Endothelial cell of umbilical vein (primary cell): Measurements from ENCODE around the gene SAP30L. TPM values are rescaled to one million over a fixed set of nuclear protein-coding genes. Genes with fewer than 3 reads are reported as not detected.

ENCODE experiments used
- BruUV-seq: library from RNA; stranded (reverse); fragments of 400-500 nt; replicated peaks from 2 replicates; lab custom pipeline; 2021; lab: Mats Ljungman, UMichigan
- CTCF ChIA-PET: fragments of 300-600, 350-600 bp; sonication (Branson Sonifier 250); formaldehyde crosslinking; loops from one replicate; lab custom pipeline; 2021; ENCODE audit warnings: antibody characterized with exemption, inconsistent platforms; lab: Charles Lee
- POLR2A ChIA-PET: fragments of 300-600, 350-600 bp; sonication (Branson Sonifier 250); formaldehyde crosslinking; loops from one replicate; lab custom pipeline; 2021; ENCODE audit warnings: antibody characterized with exemption, inconsistent platforms; lab: Charles Lee
- DNase-seq: peaks from one replicate; pipeline ENCODE4 v3.0.0-alpha.2; 2011; ENCODE audit warnings: low read depth, low spot score
- FAIRE-seq: peaks from 2 replicates; lab custom pipeline; 2011; peaks lifted over from hg19 to GRCh38; lab: Jason Lieb, UNC
- H2AFZ ChIP-seq: 2 replicates; pipeline ENCODE4 v1.6.0; 2012; ENCODE audit warnings: low read depth, low read length, control low read depth, inconsistent platforms
- H3K27ac ChIP-seq: 2 replicates; pipeline ENCODE4 v1.5.1; 2011; ENCODE audit warnings: low read depth, mild to moderate bottlenecking, control low read depth, low read length, moderate library complexity; ENCODE audit not compliant: insufficient read depth
- H3K27me3 ChIP-seq, 2 experiments: 2 replicates each; pipeline versions ENCODE4 v1.6.0 to v1.6.1; 2011; ENCODE audit warnings: low read length in 2 of 2, mixed read lengths in 1 of 2; ENCODE audit not compliant: control insufficient read depth in 2 of 2, insufficient read depth in 2 of 2
- H3K36me3 ChIP-seq, 2 experiments: 2 replicates in 1 of 2; 3 replicates in 1 of 2; pipeline ENCODE4 v1.5.1; 2011; ENCODE audit warnings: low read length in 2 of 2, mild to moderate bottlenecking in 1 of 2, moderate library complexity in 1 of 2; ENCODE audit not compliant: control insufficient read depth in 2 of 2, insufficient read depth in 2 of 2; ENCODE audit errors: extremely low read depth in 1 of 2
- H3K4me1 ChIP-seq: 3 replicates; pipeline ENCODE4 v1.5.1; 2011; ENCODE audit warnings: mild to moderate bottlenecking, low read length; ENCODE audit not compliant: control insufficient read depth, insufficient read depth; ENCODE audit errors: extremely low read depth
- H3K4me2 ChIP-seq: 2 replicates; pipeline ENCODE4 v1.6.1; 2011; ENCODE audit warnings: low read length, control low read depth, mixed read lengths; ENCODE audit not compliant: insufficient read depth
- H3K4me3 ChIP-seq, 3 experiments: fragments of 200-600 bp in 1 of 3; sonication (generic), shearing (Covaris generic) in 1 of 3; replicated peaks in 1 of 3; 2 replicates each; pipeline ENCODE4 v1.5.1; 2011 to 2016; ENCODE audit warnings: control low read depth in 3 of 3, low read length in 3 of 3, mild to moderate bottlenecking in 2 of 3, inconsistent platforms in 1 of 3, low read depth in 1 of 3, moderate library complexity in 1 of 3; ENCODE audit not compliant: insufficient read depth in 1 of 3
- H3K79me2 ChIP-seq: 2 replicates; pipeline ENCODE4 v1.6.0; 2012; ENCODE audit warnings: low read length, inconsistent platforms; ENCODE audit not compliant: control insufficient read depth, insufficient read depth
- H3K9ac ChIP-seq: replicated peaks from 2 replicates; pipeline ENCODE3; 2011; ENCODE audit warnings: low read length, control low read depth; ENCODE audit not compliant: insufficient read depth; ENCODE audit errors: extremely low read depth
- H3K9me1 ChIP-seq: replicated peaks from 3 replicates; pipeline ENCODE4 v1.6.0; 2011; ENCODE audit warnings: mild to moderate bottlenecking, low read length; ENCODE audit not compliant: control insufficient read depth, insufficient read depth; ENCODE audit errors: extremely low read depth
- H3K9me3 ChIP-seq: replicated peaks from 2 replicates; pipeline ENCODE4 v1.5.1; 2012; ENCODE audit warnings: low read length, inconsistent platforms; ENCODE audit not compliant: control insufficient read depth, insufficient read depth
- H4K20me1 ChIP-seq: replicated peaks from 2 replicates; pipeline ENCODE3; 2011; ENCODE audit warnings: mild to moderate bottlenecking, low read length; ENCODE audit not compliant: control insufficient read depth, insufficient read depth; ENCODE audit errors: extremely low read depth
- EZH2 ChIP-seq: IDR thresholded peaks from 2 replicates; pipeline ENCODE4 v1.6.1; 2012; ENCODE audit warnings: borderline replicate concordance, low read depth, mild to moderate bottlenecking, moderate library complexity, low read length, inconsistent platforms; ENCODE audit not compliant: severe bottlenecking
- FOS ChIP-seq: IDR thresholded peaks from 2 replicates; pipeline ENCODE4 v1.6.1; 2011; ENCODE audit warnings: mild to moderate bottlenecking, low read length, moderate library complexity, borderline replicate concordance; ENCODE audit not compliant: insufficient read depth
- GATA2 ChIP-seq: IDR thresholded peaks from 2 replicates; pipeline ENCODE4 v1.7.0; 2011; ENCODE audit warnings: low read depth, mild to moderate bottlenecking, moderate library complexity, mixed read lengths, low read length; ENCODE audit not compliant: insufficient read length, insufficient read depth
- JUN ChIP-seq: IDR thresholded peaks from 2 replicates; pipeline ENCODE4 v1.6.1; 2011; ENCODE audit warnings: borderline replicate concordance, low read depth; ENCODE audit not compliant: insufficient read length, insufficient read depth
- MYC ChIP-seq: IDR thresholded peaks from one replicate; pipeline ENCODE4 v1.6.1; 2011; ENCODE audit warnings: mild to moderate bottlenecking, low read depth, low read length
- POLR2A ChIP-seq: IDR thresholded peaks from 2 replicates; pipeline ENCODE4 v1.6.1; 2012; ENCODE audit warnings: low read depth, mild to moderate bottlenecking, control low read depth, low read length
- POLR2AphosphoS5 ChIP-seq: IDR thresholded peaks from 2 replicates; pipeline ENCODE4 v1.6.1; 2012; ENCODE audit warnings: low read depth, mild to moderate bottlenecking, control low read depth, low read length, moderate library complexity; ENCODE audit not compliant: insufficient read depth
- dilution Hi-C: fragments of 300-500 bp; cut with MboI; formaldehyde crosslinking; loops from one replicate; pipeline ENCODE4 v1.15.0; 2019; ENCODE audit warnings: low sequenced_read_pairs; ENCODE audit not compliant: extremely low pct_ligation_motif_present
- intact Hi-C: fragments of 100-400 bp; cut with micrococcal nuclease; formaldehyde crosslinking; loops from one replicate; pipeline ENCODE4 v1.10.0; 2022
- polyA plus RNA-seq, 4 experiments: library from polyadenylated mRNA; depleted of rRNA in 3 of 4; stranded (reverse) in 3 of 4; unstranded in 1 of 4; fragments of >200 nt; gene quantifications; 2 replicates each; pipeline versions ENCODE4 v1.2.1 to v1.2.3, GENCODE V29; 2011 to 2012; ENCODE audit warnings: missing spikeins in 1 of 4
- total RNA-seq: library from RNA; stranded (reverse); gene quantifications from 2 replicates; pipeline ENCODE4 v1.2.3, GENCODE V29; 2021
- TF ChIP-seq, protein P1 (sequence below): IDR thresholded peaks from 2 replicates; pipeline ENCODE4 v1.6.1; 2011; ENCODE audit not compliant: insufficient read depth, insufficient read length
- TF ChIP-seq, protein P2 (sequence below), 2 donors: IDR thresholded peaks; 1 replicate in 1 of 2; 2 replicates in 1 of 2; pipeline ENCODE4 v1.5.1; 2011; ENCODE audit warnings: low read length in 2 of 2, mild to moderate bottlenecking in 2 of 2, moderate library complexity in 2 of 2, control low read depth in 1 of 2, inconsistent platforms in 1 of 2, low read depth in 1 of 2; ENCODE audit not compliant: insufficient read depth in 1 of 2; ENCODE audit errors: extremely low read depth in 1 of 2

Gene SAP30L
- total and polyA plus RNA-seq, 2 donors (not counting 3 experiments of a cell fraction or from before 2014, with no cell fraction given): 18.1 to 37.8 TPM

DNA sequence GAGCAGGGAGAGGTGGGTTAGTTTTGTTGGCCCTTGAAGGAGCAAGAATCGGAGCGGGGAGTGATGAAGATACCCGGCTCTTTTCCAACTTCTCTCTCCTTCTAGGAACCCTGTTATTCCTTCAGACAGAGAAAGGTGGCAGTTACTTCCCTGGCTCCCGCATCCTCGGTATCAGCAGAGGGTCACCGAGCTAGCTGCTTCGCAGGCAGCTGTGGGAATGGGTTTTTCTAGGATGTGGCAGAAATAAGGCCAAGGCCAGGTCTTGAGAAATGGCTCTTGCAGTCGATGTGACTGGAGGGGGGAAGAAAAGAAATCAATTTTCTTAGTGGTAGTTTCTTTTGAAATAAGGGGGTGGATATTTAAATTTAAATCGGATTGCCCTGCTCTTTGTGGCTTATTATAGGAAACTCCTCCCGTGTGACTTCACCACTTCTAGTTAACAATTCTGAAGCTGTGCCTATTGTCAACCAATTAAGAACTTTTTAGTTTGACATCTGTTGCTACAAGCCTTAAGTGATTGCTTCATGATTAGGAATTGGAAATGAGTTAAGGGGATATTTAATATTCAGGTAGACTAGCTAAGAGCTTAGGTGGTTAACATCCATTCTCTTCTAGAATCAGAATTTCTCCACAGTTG, 1.4 kb downstream of the SAP30L start:
- FAIRE-seq (peak; percentile 67), DNase-seq (no peak)
- H4K20me1 ChIP-seq: peaks cover 6% of the 10 kb centered on the region
- H3K27me3 ChIP-seq: no peaks in the 10 kb centered on the region
- CTCF ChIA-PET: interaction anchor here (1.0 to 2.9 kb wide), 7 partner anchors 9 to 473 kb away, joined by 3 to 9 read pairs (median 4); no protein-coding TSS in a partner anchor
- H3K36me3 ChIP-seq: peaks cover 0 to 4% of the 10 kb centered on the region in 2 experiments
- POLR2A ChIA-PET: no interaction called here
- H3K9ac ChIP-seq: peak overlapping the region; percentile 66
- dilution Hi-C loops (no loop called here), intact Hi-C loops (loop anchor here (5.0 to 10.0 kb wide), 2 partner anchors 80 to 408 kb away; partner anchors contain the start of genes CNOT8 and FAXDC2)
- H3K4me2 ChIP-seq: peak overlapping the region; percentile 90
- no peaks in the 10 kb centered on the region for H3K9me1 ChIP-seq
- peaks cover 26% of the 10 kb centered on the region for H3K79me2 ChIP-seq
- peaks cover 16% of the 10 kb centered on the region for H3K4me1 ChIP-seq
- BruUV-seq: TSS peak; percentile 20
- H3K27ac ChIP-seq: no peak overlapping the region
- H2AFZ ChIP-seq: peak overlapping the region; percentile 70
- no peak for TF ChIP-seq GATA2
- TF ChIP-seq FOS: no peak
- TF ChIP-seq, protein P1, sequence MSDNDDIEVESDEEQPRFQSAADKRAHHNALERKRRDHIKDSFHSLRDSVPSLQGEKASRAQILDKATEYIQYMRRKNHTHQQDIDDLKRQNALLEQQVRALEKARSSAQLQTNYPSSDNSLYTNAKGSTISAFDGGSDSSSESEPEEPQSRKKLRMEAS: no peak
- TF ChIP-seq, protein P2, sequence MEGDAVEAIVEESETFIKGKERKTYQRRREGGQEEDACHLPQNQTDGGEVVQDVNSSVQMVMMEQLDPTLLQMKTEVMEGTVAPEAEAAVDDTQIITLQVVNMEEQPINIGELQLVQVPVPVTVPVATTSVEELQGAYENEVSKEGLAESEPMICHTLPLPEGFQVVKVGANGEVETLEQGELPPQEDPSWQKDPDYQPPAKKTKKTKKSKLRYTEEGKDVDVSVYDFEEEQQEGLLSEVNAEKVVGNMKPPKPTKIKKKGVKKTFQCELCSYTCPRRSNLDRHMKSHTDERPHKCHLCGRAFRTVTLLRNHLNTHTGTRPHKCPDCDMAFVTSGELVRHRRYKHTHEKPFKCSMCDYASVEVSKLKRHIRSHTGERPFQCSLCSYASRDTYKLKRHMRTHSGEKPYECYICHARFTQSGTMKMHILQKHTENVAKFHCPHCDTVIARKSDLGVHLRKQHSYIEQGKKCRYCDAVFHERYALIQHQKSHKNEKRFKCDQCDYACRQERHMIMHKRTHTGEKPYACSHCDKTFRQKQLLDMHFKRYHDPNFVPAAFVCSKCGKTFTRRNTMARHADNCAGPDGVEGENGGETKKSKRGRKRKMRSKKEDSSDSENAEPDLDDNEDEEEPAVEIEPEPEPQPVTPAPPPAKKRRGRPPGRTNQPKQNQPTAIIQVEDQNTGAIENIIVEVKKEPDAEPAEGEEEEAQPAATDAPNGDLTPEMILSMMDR (IDR thresholded peaks at IDR 0.05; ENCODE audit: extremely low read depth in 1 of 2, insufficient read depth in 1 of 2, low read depth in 1 of 2, low read length in 2 of 2): no peak
- no peak for TF ChIP-seq POLR2A
- no peak for TF ChIP-seq JUN
- no peak for TF ChIP-seq MYC
- TF ChIP-seq POLR2AphosphoS5: no peak
- TF ChIP-seq EZH2: no peak
- peak overlapping the region; percentile 79 to 94 (median 82) for H3K4me3 ChIP-seq
- H3K9me3 ChIP-seq: no peaks in the 10 kb centered on the region
